ENCODE data around the gene SELP.

GRCh38 chr1:169608226-169608625, 21.7 kb downstream of the SELP start:
- no peak for TF ChIP-seq EZH2 (IDR thresholded peaks at IDR 0.05; ENCODE audit: low read depth)
- no peak for TF ChIP-seq CTCF (conservative IDR thresholded peaks at IDR 0.05)

Data from PC-9 (cell line).